NOMO-1 (cell line): ENCODE data around the gene LRRC4C.
"Not testable (repeated sequence)": the region's sequence is repeated elsewhere in the genome, so short reads cannot be mapped to it uniquely, and the experiment has no call there.

ENCODE experiments used
- DNase-seq, 2 experiments: peaks; one replicate each; lab custom pipeline; 2025; ENCODE audit not compliant: unreplicated experiment in 2 of 2; lab: John Stamatoyannopoulos, UW

LRRC4C gene

GRCh38 chr11:40203606-40204005, 1255.8 kb downstream of the LRRC4C start:
- no peak for DNase-seq

GRCh38 chr11:40202589-40203270, 1256.7 kb downstream of the LRRC4C start:
- no peak for DNase-seq

- not testable (repeated sequence) for DNase-seq
Observed at GRCh38 chr11:40192590-40192989, 1266.9 kb downstream of the LRRC4C start.

GRCh38 chr11:40190294-40190693, 1269.2 kb downstream of the LRRC4C start:
- DNase-seq, result no peak

GRCh38 chr11:40188848-40189247, 1270.6 kb downstream of the LRRC4C start:
- no peak for DNase-seq

- DNase-seq, result no peak
Observed at GRCh38 chr11:40187295-40187694, 1272.2 kb downstream of the LRRC4C start.

- DNase-seq, result no peak
Observed at GRCh38 chr11:40186437-40187263, 1272.8 kb downstream of the LRRC4C start.

- DNase-seq, result no peak
Observed at GRCh38 chr11:40185793-40186192, 1273.7 kb downstream of the LRRC4C start.

- no peak for DNase-seq
Observed at GRCh38 chr11:40183073-40184064, 1276.1 kb downstream of the LRRC4C start.

GRCh38 chr11:40179541-40179940, 1279.9 kb downstream of the LRRC4C start:
- no peak for DNase-seq

- DNase-seq, result no peak
Observed at GRCh38 chr11:40178470-40178869, 1281.0 kb downstream of the LRRC4C start.

- DNase-seq, result no peak
Observed at GRCh38 chr11:40175980-40176379, 1283.5 kb downstream of the LRRC4C start.

GRCh38 chr11:40170078-40170477, 1289.4 kb downstream of the LRRC4C start:
- no peak for DNase-seq

GRCh38 chr11:40168414-40168813, 1291.0 kb downstream of the LRRC4C start:
- DNase-seq, result no peak

- not testable (repeated sequence) for DNase-seq
Observed at GRCh38 chr11:40167805-40168204, 1291.6 kb downstream of the LRRC4C start.

- no peak for DNase-seq
Observed at GRCh38 chr11:40166892-40167291, 1292.6 kb downstream of the LRRC4C start.

- DNase-seq, result no peak
Observed at GRCh38 chr11:40162901-40163883, 1296.3 kb downstream of the LRRC4C start.

- DNase-seq, result no peak
Observed at GRCh38 chr11:40161854-40162410, 1297.5 kb downstream of the LRRC4C start.

- DNase-seq, result no peak
Observed at GRCh38 chr11:40160418-40160817, 1299.0 kb downstream of the LRRC4C start.
